ENCODE measurements around the gene HSPB7.

HSPB7 gene

DNA sequence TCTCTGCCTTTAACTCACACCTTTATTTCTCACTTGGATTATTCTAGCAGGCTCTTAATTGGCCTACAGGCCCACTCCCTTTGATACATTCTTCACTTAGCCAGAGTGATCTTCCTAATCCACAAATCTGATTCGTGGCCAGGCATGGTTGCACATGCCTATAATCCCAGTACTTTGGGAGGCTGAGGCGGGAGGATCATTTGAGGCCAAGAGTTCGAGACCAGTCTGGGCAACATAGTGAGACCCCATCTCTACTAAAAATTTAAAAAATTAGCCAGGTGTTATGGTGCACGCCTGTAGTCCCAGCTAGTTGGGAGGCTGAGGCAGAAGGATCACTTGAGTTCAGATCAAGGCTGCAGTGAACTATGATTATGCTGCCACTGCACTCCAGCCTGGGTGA lies 44.1 kb downstream of the HSPB7 start:
- no peak for DNase-seq

- DNase-seq = no peak
Observed at GRCh38 chr1:15972409-15972808, 45.4 kb downstream of the HSPB7 start.

DNA sequence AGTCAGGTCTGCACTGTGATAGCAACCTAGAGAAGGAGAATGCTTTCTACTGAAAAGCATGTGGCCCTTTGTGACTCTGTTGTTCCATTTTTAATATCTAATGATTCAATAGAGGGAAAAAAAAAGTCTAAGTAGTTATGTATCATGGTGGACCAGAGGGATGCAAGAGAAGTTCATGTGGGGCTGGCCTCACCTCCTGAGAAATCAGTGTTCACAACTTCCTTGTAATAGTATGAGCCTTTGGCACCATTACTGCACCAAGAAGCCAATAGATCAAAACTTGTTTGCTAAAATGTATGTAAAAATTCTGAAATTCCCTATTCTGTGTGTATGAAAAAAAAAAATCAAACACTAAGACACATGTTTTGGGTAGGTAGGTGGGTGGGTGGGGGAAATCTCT lies 46.9 kb downstream of the HSPB7 start:
- no peak for DNase-seq

DNA sequence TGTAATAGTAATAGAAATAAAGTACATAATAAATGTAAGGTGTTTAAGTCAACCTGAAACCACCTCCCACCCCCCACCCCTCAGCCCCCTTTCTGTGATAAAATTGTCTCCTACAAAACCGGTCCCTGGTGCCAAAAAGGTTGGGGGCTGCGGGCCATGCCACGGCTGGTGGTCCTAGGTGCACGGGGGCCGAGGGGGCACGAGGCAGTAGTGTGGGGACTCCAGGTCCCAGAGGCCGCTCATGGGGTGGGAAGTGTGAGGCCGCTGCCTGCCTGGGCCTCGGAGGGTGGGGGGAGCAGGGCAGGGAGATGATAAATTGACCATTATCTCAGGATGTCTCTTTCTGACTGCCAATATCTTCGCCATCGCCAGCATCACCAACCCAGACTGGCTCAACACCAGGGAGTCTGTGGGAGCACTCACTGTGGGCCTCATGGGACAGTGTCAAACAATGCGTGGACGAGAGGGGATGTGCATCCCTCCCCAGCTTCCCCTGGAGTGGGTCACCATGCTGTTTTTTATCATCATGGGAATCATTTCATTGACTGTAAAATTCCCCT lies 48.4 kb downstream of the HSPB7 start:
- DNase-seq = no peak

DNA sequence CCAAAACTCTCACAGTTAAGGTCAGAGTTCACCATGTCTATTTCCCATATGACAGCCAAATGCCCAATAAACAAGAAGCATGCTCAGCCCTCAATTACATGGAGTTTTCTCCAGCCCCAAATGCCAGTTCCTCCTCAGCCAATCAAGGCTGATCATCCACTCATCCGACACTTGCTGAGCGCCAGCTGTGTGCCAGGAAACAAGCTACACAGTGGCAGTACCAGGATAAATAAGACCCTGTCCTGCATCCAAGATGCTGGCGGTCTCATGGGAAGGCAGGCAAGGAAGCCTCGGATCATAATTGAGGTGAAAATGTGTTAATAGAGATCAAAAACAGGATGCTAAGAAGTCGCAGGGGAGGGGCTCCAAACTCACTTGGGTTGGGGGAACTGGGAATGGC lies 49.7 kb downstream of the HSPB7 start:
- DNase-seq = no peak

GRCh38 chr1:15966956-15967344 lies 50.9 kb downstream of the HSPB7 start:
- no peak for DNase-seq

DNA sequence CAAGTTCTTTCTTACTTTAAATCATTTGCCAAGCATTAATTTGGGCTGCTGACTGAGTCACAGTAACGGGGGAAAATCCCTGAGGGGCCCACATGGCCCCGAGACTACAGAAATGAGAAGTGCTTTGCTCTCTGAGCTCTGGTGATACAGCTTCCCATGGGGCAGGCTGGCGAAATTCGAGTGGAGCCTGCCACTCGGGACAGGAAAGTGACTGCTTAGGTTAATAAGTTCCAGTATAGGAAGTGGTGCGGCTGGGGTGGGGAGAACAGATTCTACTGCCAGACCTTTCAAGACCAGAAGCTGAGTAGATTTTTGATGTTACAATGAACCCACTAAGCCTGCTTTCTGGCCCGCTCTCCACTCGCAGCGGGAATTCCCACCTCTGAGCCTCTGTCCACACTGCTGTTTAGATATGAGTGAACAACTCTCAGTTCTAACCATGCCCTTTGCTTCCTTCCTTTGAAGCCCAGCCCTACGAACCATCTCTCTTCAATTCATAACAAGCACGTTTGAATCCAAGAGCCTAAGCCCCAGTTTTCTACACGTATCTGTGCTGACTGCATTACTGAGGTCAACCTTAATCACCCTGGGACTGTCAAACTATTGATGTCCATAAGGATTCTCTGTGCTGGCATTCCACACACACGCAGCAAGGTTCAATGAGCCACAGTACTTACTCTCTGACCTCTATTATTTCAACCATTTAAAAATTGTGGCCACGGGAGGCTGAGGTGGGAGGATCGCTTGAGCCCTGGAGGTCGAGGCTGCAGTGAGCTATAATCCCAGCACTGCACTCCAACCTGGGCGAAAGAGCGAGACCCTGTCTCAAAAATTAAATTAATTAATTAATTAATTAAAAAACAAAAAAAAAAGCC lies 51.5 kb downstream of the HSPB7 start:
- peak; percentile 87 for DNase-seq

GRCh38 chr1:15965228-15965767 lies 52.5 kb downstream of the HSPB7 start:
- no peak for DNase-seq

Data from stimulated activated CD8-positive, alpha-beta memory T cell treated with anti-CD3 and anti-CD28 coated beads, Interleukin-4, amount 100 ng/mL, for 48 hours (primary cell).